Measurements from ENCODE around the gene FAM174B. TPM values are rescaled to one million over a fixed set of nuclear protein-coding genes. Genes with fewer than 3 reads are reported as not detected.

Gene FAM174B
- total and polyA plus RNA-seq, 10 of the 15 experiments (the other 5 are each of a cell fraction or from before 2014, with no cell fraction given), result 0.71 to 15.9 (median 4.2) TPM

DNA sequence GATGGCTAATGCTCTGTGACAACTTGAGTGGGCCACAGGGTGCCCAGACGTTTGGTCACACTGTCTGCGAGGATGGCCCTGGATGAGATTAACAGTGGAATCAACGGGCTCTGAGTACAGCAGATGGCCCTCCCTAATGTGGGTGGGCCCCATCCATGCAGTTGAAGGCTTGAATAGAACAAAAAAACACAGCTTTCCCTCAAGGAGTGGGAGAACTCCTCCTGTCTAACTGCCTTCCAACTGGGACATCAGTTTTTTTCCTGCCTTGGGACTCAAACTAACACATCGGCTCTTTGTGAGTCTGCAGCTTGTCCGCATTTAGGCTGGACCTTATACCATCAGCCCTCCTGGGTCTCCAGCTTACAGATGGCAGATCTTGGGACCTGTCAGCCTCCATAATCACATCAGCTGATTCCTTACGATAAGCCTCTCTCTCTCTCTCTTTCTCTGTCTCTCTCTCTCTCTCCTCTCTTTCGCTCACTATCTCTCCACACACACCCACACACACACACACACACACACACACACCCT lies 20.8 kb downstream of the FAM174B start:
- ChIA-PET CTCF (interaction anchor here (1.5 kb wide), 1 partner anchor 9 kb away, joined by 4 read pairs; no protein-coding TSS in a partner anchor), RAD21 (ENCODE audit: unreplicated experiment) (no interaction called here), SMC1A (ENCODE audit: uncharacterized antibody, unreplicated experiment) (interaction anchor here (1.0 to 1.6 kb wide), 3 partner anchors 10 to 17 kb away, joined by 3 to 6 read pairs (median 4); no protein-coding TSS in a partner anchor), POLR2A (interaction anchor here (0.7 kb wide), 1 partner anchor 196 kb away, joined by 3 read pairs; no protein-coding TSS in a partner anchor)
- no peak overlapping the region for H2AFZ ChIP-seq (ENCODE audit: control insufficient read depth, low read depth, low read length)
- FAIRE-seq (no peak), DNase-seq (ENCODE audit: low read depth, low spot score) (no peak), ATAC-seq (no peak)
- H3K9me3 ChIP-seq (replicated peaks; ENCODE audit: control insufficient read depth, insufficient read depth, low read length), result peaks cover 11% of the 10 kb centered on the region; the same call in 2 of the 3 replicates
- in situ Hi-C loops (cut with MboI) (no loop called here), intact Hi-C loops (cut with micrococcal nuclease; ENCODE audit: unreplicated experiment) (no loop called here)
- no peak overlapping the region for H3K4me2 ChIP-seq (ENCODE audit: control insufficient read depth, insufficient read depth)
- H3K36me3 ChIP-seq (ENCODE audit: control insufficient read depth in 2 of 2, insufficient read depth in 2 of 2, low read length in 1 of 2), result peaks cover 2 to 3% of the 10 kb centered on the region in 2 experiments; a peak in 2 of 4 replicates
- no peaks in the 10 kb centered on the region for H3K27me3 ChIP-seq (replicated peaks in 1 of 2; ENCODE audit: control insufficient read depth in 2 of 2, insufficient read depth in 2 of 2, low read length in 1 of 2)
- peaks cover 41% of the 10 kb centered on the region for H3K79me2 ChIP-seq (ENCODE audit: control insufficient read depth, insufficient read depth, low read length)
- TF ChIP-seq, protein P1, sequence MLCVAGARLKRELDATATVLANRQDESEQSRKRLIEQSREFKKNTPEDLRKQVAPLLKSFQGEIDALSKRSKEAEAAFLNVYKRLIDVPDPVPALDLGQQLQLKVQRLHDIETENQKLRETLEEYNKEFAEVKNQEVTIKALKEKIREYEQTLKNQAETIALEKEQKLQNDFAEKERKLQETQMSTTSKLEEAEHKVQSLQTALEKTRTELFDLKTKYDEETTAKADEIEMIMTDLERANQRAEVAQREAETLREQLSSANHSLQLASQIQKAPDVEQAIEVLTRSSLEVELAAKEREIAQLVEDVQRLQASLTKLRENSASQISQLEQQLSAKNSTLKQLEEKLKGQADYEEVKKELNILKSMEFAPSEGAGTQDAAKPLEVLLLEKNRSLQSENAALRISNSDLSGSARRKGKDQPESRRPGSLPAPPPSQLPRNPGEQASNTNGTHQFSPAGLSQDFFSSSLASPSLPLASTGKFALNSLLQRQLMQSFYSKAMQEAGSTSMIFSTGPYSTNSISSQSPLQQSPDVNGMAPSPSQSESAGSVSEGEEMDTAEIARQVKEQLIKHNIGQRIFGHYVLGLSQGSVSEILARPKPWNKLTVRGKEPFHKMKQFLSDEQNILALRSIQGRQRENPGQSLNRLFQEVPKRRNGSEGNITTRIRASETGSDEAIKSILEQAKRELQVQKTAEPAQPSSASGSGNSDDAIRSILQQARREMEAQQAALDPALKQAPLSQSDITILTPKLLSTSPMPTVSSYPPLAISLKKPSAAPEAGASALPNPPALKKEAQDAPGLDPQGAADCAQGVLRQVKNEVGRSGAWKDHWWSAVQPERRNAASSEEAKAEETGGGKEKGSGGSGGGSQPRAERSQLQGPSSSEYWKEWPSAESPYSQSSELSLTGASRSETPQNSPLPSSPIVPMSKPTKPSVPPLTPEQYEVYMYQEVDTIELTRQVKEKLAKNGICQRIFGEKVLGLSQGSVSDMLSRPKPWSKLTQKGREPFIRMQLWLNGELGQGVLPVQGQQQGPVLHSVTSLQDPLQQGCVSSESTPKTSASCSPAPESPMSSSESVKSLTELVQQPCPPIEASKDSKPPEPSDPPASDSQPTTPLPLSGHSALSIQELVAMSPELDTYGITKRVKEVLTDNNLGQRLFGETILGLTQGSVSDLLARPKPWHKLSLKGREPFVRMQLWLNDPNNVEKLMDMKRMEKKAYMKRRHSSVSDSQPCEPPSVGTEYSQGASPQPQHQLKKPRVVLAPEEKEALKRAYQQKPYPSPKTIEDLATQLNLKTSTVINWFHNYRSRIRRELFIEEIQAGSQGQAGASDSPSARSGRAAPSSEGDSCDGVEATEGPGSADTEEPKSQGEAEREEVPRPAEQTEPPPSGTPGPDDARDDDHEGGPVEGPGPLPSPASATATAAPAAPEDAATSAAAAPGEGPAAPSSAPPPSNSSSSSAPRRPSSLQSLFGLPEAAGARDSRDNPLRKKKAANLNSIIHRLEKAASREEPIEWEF (IDR thresholded peaks at IDR 0.05; ENCODE audit: insufficient replicate concordance, low read depth, low read length), result no peak
- TF ChIP-seq POLR2AphosphoS2 (IDR thresholded peaks at IDR 0.05; ENCODE audit: low read depth, low read length), result no peak
- WGBS (ENCODE audit: insufficient coverage, insufficient replicate concordance, low lambda C conversion rate, missing lambda C conversion rate), result 34% methylated on average over 7 of the region's 7 CpGs
- no peaks in the 10 kb centered on the region for H4K20me1 ChIP-seq (ENCODE audit: control insufficient read depth, insufficient read depth)
- no peak overlapping the region for H3K4me3 ChIP-seq
- no peak overlapping the region for H3K27ac ChIP-seq (ENCODE audit: control insufficient read depth, insufficient read depth)
- no peak overlapping the region for H3K9ac ChIP-seq (ENCODE audit: control insufficient read depth, insufficient read depth, low read length)
- peaks cover 34% of the 10 kb centered on the region for H3K4me1 ChIP-seq (ENCODE audit: control insufficient read depth, insufficient read depth, low read length)
- no TSS peak for BruUV-seq (replicated peaks)
